ENCODE measurements around the gene KCNK3.

GRCh38 chr2:26672112-26672817 is 20.3 kb upstream of the KCNK3 start:
- TF ChIP-seq CTCF (conservative IDR thresholded peaks at IDR 0.05 in 1 of 2, IDR thresholded peaks at IDR 0.05 in 1 of 2; ENCODE audit: extremely low read depth in 1 of 2, insufficient read depth in 1 of 2, low read depth in 1 of 2, low read length in 2 of 2) (no peak), EZH2 (IDR thresholded peaks at IDR 0.05; ENCODE audit: borderline replicate concordance, low read length) (no peak)

Measured in mammary epithelial cell (primary cell).